Raji (cell line): ENCODE results near the gene CDH18.

ENCODE experiments used
- POLR2A ChIP-seq: IDR thresholded peaks from 2 replicates; pipeline ENCODE4 v1.6.1; 2011; ENCODE audit warnings: low read depth, low read length, control low read depth; ENCODE audit not compliant: insufficient read depth

CDH18 gene

GRCh38 chr5:19531374-19531952, 456.5 kb downstream of the CDH18 start:
- TF ChIP-seq POLR2A = no peak

GRCh38 chr5:19519448-19519847, 468.6 kb downstream of the CDH18 start:
- no peak for TF ChIP-seq POLR2A

- no peak for TF ChIP-seq POLR2A
These were observed 489.1 kb downstream of the CDH18 start for GRCh38 chr5:19498852-19499251.

GRCh38 chr5:19497229-19497815, 490.7 kb downstream of the CDH18 start:
- no peak for TF ChIP-seq POLR2A

- no peak for TF ChIP-seq POLR2A
These were observed 491.9 kb downstream of the CDH18 start for GRCh38 chr5:19496056-19496455.

GRCh38 chr5:19492861-19493260, 495.1 kb downstream of the CDH18 start:
- TF ChIP-seq POLR2A = no peak

GRCh38 chr5:19488786-19489185, 499.2 kb downstream of the CDH18 start:
- no peak for TF ChIP-seq POLR2A

GRCh38 chr5:19487480-19487879, 500.5 kb downstream of the CDH18 start:
- TF ChIP-seq POLR2A = no peak

GRCh38 chr5:19479562-19479961, 508.4 kb downstream of the CDH18 start:
- TF ChIP-seq POLR2A = no peak

GRCh38 chr5:19462019-19462418, 526.0 kb downstream of the CDH18 start:
- TF ChIP-seq POLR2A = no peak

GRCh38 chr5:19424506-19424905, 563.5 kb downstream of the CDH18 start:
- TF ChIP-seq POLR2A = no peak
